WTC11 (cell line): ENCODE measurements around the gene CPSF2. TPM values are rescaled to one million over a fixed set of nuclear protein-coding genes. Genes with fewer than 3 reads are reported as not detected.

Source experiments
- ATAC-seq: fragments of 200-7000 bp; cut with Tn5 transposase; 2 replicates; pipeline ENCODE4 v1.10.0; 2021; ENCODE audit warnings: mild to moderate bottlenecking, moderate library complexity
- CTCF ChIA-PET: fragments of 300-600 bp; sonication (Branson Sonifier 250); formaldehyde crosslinking; loops from one replicate; lab custom pipeline; 2021; ENCODE audit warnings: antibody characterized with exemption; lab: Charles Lee
- POLR2A ChIA-PET: fragments of 350-600 bp; sonication (Branson Sonifier 250); formaldehyde crosslinking; loops from one replicate; lab custom pipeline; 2021; ENCODE audit warnings: antibody characterized with exemption; lab: Charles Lee
- DNase-seq: peaks from one replicate; pipeline ENCODE4 v3.0.0; 2021; ENCODE audit warnings: low spot score
- H3K27ac Mint-ChIP-seq: 2 replicates; pipeline ENCODE4 v1.8.0; 2021; ENCODE audit warnings: mixed read lengths
- H3K27me3 Mint-ChIP-seq: 2 replicates; pipeline ENCODE4 v1.8.0; 2021; ENCODE audit warnings: low read depth, mild to moderate bottlenecking, moderate library complexity, mixed read lengths
- H3K36me3 Mint-ChIP-seq: 2 replicates; pipeline ENCODE4 v1.8.0; 2021; ENCODE audit warnings: mixed read lengths
- H3K4me1 Mint-ChIP-seq: 2 replicates; pipeline ENCODE4 v1.8.0; 2022; ENCODE audit warnings: mixed read lengths
- H3K4me3 Mint-ChIP-seq: 2 replicates; pipeline ENCODE4 v1.8.0; 2021; ENCODE audit warnings: mild to moderate bottlenecking, moderate library complexity, mixed read lengths
- H3K9me3 Mint-ChIP-seq: 2 replicates; pipeline ENCODE4 v1.8.0; 2021; ENCODE audit warnings: mixed read lengths
- CBFB ChIP-seq: sonication (generic); formaldehyde crosslinking; IDR thresholded peaks from 2 replicates; pipeline ENCODE4 v1.8.1; 2022; ENCODE audit warnings: mild to moderate bottlenecking, low read depth, missing genetic modification reagents
- ESRRA ChIP-seq: sonication (generic); formaldehyde crosslinking; IDR thresholded peaks from 2 replicates; pipeline ENCODE4 v1.8.1; 2022; ENCODE audit warnings: mild to moderate bottlenecking, missing genetic modification reagents, borderline replicate concordance
- GABPB1 ChIP-seq: sonication (generic); formaldehyde crosslinking; IDR thresholded peaks from 2 replicates; pipeline ENCODE4 v1.8.1; 2023; ENCODE audit warnings: mild to moderate bottlenecking, missing genetic modification reagents
- GRHL2 ChIP-seq: fragments of 250-450 bp; sonication (Bioruptor Pico); IDR thresholded peaks from 2 replicates; pipeline ENCODE4 v1.8.0; 2022; ENCODE audit warnings: mild to moderate bottlenecking, moderate library complexity; ENCODE audit not compliant: insufficient replicate concordance, severe bottlenecking
- JUN ChIP-seq: sonication (generic); formaldehyde crosslinking; IDR thresholded peaks from 2 replicates; pipeline ENCODE4 v1.8.0; 2023; ENCODE audit warnings: mild to moderate bottlenecking, missing genetic modification reagents
- KAT7 ChIP-seq: sonication (generic); formaldehyde crosslinking; IDR thresholded peaks from 2 replicates; pipeline ENCODE4 v1.8.1; 2023; ENCODE audit warnings: missing genetic modification reagents, mild to moderate bottlenecking, borderline replicate concordance
- NFE2L1 ChIP-seq: sonication (generic); formaldehyde crosslinking; IDR thresholded peaks from 2 replicates; pipeline ENCODE4 v1.8.1; 2023; ENCODE audit warnings: missing genetic modification reagents
- TP53 ChIP-seq: sonication (generic); formaldehyde crosslinking; IDR thresholded peaks from 2 replicates; pipeline ENCODE4 v1.8.1; 2023; ENCODE audit warnings: mild to moderate bottlenecking, missing genetic modification reagents
- ZNF671 ChIP-seq: fragments of 250-450 bp; sonication (Bioruptor Pico); IDR thresholded peaks from 2 replicates; pipeline ENCODE4 v1.8.0; 2021; ENCODE audit warnings: mild to moderate bottlenecking
- total RNA-seq: library from RNA; stranded (reverse); gene quantifications from 3 replicates; pipeline ENCODE4 v1.2.3, GENCODE V29; 2021
- TF ChIP-seq, protein P1 (sequence below): sonication (generic); formaldehyde crosslinking; IDR thresholded peaks from 2 replicates; pipeline ENCODE4 v1.8.0; 2023; ENCODE audit warnings: missing genetic modification reagents, mild to moderate bottlenecking, borderline replicate concordance
- TF ChIP-seq, protein P2 (sequence below): sonication (generic); formaldehyde crosslinking; IDR thresholded peaks from 2 replicates; pipeline ENCODE4 v1.8.1; 2023; ENCODE audit warnings: mild to moderate bottlenecking, missing genetic modification reagents, moderate library complexity
- TF ChIP-seq, protein P3 (sequence below): sonication (generic); formaldehyde crosslinking; IDR thresholded peaks from 2 replicates; pipeline ENCODE4 v1.8.0; 2022; ENCODE audit warnings: missing genetic modification reagents
- TF ChIP-seq, protein P4 (sequence below): sonication (generic); formaldehyde crosslinking; IDR thresholded peaks from 2 replicates; pipeline ENCODE4 v1.8.1; 2022; ENCODE audit warnings: low read depth, mild to moderate bottlenecking, moderate library complexity, missing genetic modification reagents, borderline replicate concordance
- TF ChIP-seq, protein P5 (sequence below): fragments of 250-450 bp; sonication (Bioruptor Pico); IDR thresholded peaks from 2 replicates; pipeline ENCODE4 v2.1.2; 2022; ENCODE audit warnings: mild to moderate bottlenecking, moderate library complexity
- TF ChIP-seq, protein P6 (sequence below): sonication (generic); formaldehyde crosslinking; IDR thresholded peaks from 2 replicates; pipeline ENCODE4 v1.8.1; 2023; ENCODE audit warnings: mild to moderate bottlenecking, missing genetic modification reagents, moderate library complexity
- TF ChIP-seq, protein P7 (sequence below): fragments of 250-450 bp; sonication (Bioruptor Pico); IDR thresholded peaks from 2 replicates; pipeline ENCODE4 v1.9.0; 2021; ENCODE audit warnings: moderate library complexity, mild to moderate bottlenecking, inconsistent platforms, borderline replicate concordance

Gene CPSF2
- total RNA-seq, 1 experiment from 2014 or later: 109 TPM

DNA sequence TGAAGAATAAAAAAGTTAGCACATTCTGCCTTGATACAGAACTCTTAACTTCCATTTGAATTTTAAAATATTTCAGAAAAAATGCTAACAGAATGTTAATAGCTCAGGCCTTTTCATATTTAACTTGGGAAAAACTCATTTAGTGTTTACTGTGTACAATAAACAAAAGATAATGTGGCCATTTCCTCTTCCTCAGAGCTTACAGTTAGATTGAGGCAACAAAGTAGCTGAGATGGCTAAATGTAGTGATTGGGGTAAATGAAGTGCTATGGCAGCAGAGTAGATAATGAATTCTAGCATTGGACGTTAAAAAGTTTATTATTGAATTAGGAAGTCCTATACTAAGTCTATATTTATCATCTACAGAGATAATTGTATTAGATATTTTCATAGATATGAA lies 12.7 kb downstream of the CPSF2 start:
- Mint-ChIP-seq H3K27ac (no peak overlapping the region), H3K27me3 (no peaks in the 10 kb centered on the region), H3K9me3 (no peaks in the 10 kb centered on the region), H3K4me3 (no peak overlapping the region), H3K4me1 (no peaks in the 10 kb centered on the region), H3K36me3 (peaks cover 76% of the 10 kb centered on the region)
- DNase-seq (no peak), ATAC-seq (no peak)
- POLR2A ChIA-PET: no interaction called here
- TF ChIP-seq, protein P1, sequence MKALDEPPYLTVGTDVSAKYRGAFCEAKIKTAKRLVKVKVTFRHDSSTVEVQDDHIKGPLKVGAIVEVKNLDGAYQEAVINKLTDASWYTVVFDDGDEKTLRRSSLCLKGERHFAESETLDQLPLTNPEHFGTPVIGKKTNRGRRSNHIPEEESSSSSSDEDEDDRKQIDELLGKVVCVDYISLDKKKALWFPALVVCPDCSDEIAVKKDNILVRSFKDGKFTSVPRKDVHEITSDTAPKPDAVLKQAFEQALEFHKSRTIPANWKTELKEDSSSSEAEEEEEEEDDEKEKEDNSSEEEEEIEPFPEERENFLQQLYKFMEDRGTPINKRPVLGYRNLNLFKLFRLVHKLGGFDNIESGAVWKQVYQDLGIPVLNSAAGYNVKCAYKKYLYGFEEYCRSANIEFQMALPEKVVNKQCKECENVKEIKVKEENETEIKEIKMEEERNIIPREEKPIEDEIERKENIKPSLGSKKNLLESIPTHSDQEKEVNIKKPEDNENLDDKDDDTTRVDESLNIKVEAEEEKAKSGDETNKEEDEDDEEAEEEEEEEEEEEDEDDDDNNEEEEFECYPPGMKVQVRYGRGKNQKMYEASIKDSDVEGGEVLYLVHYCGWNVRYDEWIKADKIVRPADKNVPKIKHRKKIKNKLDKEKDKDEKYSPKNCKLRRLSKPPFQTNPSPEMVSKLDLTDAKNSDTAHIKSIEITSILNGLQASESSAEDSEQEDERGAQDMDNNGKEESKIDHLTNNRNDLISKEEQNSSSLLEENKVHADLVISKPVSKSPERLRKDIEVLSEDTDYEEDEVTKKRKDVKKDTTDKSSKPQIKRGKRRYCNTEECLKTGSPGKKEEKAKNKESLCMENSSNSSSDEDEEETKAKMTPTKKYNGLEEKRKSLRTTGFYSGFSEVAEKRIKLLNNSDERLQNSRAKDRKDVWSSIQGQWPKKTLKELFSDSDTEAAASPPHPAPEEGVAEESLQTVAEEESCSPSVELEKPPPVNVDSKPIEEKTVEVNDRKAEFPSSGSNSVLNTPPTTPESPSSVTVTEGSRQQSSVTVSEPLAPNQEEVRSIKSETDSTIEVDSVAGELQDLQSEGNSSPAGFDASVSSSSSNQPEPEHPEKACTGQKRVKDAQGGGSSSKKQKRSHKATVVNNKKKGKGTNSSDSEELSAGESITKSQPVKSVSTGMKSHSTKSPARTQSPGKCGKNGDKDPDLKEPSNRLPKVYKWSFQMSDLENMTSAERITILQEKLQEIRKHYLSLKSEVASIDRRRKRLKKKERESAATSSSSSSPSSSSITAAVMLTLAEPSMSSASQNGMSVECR (CRISPR knock-in tag): no peak
- TF ChIP-seq, protein P2, sequence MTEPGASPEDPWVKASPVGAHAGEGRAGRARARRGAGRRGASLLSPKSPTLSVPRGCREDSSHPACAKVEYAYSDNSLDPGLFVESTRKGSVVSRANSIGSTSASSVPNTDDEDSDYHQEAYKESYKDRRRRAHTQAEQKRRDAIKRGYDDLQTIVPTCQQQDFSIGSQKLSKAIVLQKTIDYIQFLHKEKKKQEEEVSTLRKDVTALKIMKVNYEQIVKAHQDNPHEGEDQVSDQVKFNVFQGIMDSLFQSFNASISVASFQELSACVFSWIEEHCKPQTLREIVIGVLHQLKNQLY (CRISPR knock-in tag): no peak
- TF ChIP-seq TP53 (CRISPR knock-in tag): no peak
- no peak for TF ChIP-seq KAT7 (CRISPR knock-in tag)
- TF ChIP-seq, protein P3, sequence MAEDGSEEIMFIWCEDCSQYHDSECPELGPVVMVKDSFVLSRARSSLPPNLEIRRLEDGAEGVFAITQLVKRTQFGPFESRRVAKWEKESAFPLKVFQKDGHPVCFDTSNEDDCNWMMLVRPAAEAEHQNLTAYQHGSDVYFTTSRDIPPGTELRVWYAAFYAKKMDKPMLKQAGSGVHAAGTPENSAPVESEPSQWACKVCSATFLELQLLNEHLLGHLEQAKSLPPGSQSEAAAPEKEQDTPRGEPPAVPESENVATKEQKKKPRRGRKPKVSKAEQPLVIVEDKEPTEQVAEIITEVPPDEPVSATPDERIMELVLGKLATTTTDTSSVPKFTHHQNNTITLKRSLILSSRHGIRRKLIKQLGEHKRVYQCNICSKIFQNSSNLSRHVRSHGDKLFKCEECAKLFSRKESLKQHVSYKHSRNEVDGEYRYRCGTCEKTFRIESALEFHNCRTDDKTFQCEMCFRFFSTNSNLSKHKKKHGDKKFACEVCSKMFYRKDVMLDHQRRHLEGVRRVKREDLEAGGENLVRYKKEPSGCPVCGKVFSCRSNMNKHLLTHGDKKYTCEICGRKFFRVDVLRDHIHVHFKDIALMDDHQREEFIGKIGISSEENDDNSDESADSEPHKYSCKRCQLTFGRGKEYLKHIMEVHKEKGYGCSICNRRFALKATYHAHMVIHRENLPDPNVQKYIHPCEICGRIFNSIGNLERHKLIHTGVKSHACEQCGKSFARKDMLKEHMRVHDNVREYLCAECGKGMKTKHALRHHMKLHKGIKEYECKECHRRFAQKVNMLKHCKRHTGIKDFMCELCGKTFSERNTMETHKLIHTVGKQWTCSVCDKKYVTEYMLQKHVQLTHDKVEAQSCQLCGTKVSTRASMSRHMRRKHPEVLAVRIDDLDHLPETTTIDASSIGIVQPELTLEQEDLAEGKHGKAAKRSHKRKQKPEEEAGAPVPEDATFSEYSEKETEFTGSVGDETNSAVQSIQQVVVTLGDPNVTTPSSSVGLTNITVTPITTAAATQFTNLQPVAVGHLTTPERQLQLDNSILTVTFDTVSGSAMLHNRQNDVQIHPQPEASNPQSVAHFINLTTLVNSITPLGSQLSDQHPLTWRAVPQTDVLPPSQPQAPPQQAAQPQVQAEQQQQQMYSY (CRISPR knock-in tag): no peak
- TF ChIP-seq, protein P4, sequence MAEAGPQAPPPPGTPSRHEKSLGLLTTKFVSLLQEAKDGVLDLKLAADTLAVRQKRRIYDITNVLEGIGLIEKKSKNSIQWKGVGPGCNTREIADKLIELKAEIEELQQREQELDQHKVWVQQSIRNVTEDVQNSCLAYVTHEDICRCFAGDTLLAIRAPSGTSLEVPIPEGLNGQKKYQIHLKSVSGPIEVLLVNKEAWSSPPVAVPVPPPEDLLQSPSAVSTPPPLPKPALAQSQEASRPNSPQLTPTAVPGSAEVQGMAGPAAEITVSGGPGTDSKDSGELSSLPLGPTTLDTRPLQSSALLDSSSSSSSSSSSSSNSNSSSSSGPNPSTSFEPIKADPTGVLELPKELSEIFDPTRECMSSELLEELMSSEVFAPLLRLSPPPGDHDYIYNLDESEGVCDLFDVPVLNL: no peak
- TF ChIP-seq JUN: no peak
- TF ChIP-seq NFE2L1 (CRISPR knock-in tag): no peak
- TF ChIP-seq, protein P5, sequence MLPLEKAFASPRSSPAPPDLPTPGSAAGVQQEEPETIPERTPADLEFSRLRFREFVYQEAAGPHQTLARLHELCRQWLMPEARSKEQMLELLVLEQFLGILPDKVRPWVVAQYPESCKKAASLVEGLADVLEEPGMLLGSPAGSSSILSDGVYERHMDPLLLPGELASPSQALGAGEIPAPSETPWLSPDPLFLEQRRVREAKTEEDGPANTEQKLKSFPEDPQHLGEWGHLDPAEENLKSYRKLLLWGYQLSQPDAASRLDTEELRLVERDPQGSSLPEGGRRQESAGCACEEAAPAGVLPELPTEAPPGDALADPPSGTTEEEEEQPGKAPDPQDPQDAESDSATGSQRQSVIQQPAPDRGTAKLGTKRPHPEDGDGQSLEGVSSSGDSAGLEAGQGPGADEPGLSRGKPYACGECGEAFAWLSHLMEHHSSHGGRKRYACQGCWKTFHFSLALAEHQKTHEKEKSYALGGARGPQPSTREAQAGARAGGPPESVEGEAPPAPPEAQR (CRISPR knock-in tag): no peak
- no peak for TF ChIP-seq GRHL2 (CRISPR knock-in tag)
- TF ChIP-seq, all 79 proteins: peak for 0
- CTCF ChIA-PET: interaction anchor here (0.6 to 2.8 kb wide), 3 partner anchors 27 to 609 kb away, joined by 5 to 12 read pairs (median 6); partner anchors contain the start of gene ATXN3

DNA sequence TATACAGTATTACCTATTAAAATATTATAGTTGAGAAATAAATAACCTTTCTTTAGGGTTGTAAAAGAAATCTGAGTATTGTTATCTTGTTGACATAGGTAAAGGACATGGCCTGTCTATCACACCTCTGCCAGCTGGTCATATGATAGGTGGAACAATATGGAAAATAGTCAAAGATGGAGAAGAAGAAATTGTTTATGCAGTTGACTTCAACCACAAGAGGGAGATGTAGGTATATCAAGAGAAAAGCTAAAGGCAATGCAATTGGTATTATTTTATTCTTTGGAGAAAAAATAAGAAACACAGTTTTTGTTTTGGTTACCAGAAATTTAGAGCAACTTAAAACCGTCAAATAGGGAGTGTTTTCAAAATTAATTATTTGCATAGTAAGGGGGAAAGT lies 13.5 kb downstream of the CPSF2 start:
- ATAC-seq (no peak), DNase-seq (no peak)
- Mint-ChIP-seq H3K27me3 (no peaks in the 10 kb centered on the region), H3K9me3 (no peaks in the 10 kb centered on the region), H3K36me3 (peaks cover 73% of the 10 kb centered on the region), H3K27ac (no peak overlapping the region), H3K4me3 (no peak overlapping the region), H3K4me1 (no peaks in the 10 kb centered on the region)
- ChIA-PET CTCF (interaction anchor here (0.6 to 2.8 kb wide), 7 partner anchors 9 to 321 kb away, joined by 3 to 12 read pairs (median 4); partner anchors contain the start of gene ATXN3), POLR2A (no interaction called here)
- TF ChIP-seq ZNF671 (CRISPR knock-in tag) (no peak), ESRRA (CRISPR knock-in tag) (no peak), GABPB1 (CRISPR knock-in tag) (no peak), TP53 (CRISPR knock-in tag) (no peak), CBFB (CRISPR knock-in tag) (no peak)
- TF ChIP-seq, protein P6, sequence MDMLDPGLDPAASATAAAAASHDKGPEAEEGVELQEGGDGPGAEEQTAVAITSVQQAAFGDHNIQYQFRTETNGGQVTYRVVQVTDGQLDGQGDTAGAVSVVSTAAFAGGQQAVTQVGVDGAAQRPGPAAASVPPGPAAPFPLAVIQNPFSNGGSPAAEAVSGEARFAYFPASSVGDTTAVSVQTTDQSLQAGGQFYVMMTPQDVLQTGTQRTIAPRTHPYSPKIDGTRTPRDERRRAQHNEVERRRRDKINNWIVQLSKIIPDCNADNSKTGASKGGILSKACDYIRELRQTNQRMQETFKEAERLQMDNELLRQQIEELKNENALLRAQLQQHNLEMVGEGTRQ (CRISPR knock-in tag): no peak
- TF ChIP-seq, protein P7, sequence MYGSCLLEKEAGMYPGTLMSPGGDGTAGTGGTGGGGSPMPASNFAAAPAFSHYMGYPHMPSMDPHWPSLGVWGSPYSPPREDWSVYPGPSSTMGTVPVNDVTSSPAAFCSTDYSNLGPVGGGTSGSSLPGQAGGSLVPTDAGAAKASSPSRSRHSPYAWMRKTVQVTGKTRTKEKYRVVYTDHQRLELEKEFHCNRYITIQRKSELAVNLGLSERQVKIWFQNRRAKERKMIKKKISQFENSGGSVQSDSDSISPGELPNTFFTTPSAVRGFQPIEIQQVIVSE (CRISPR knock-in tag): no peak
- TF ChIP-seq, protein P4: no peak
